CD4-positive, alpha-beta T cell (primary cell): ENCODE measurements around the gene HIF1AN. TPM values are rescaled to one million over a fixed set of nuclear protein-coding genes. Genes with fewer than 3 reads are reported as not detected.

ENCODE experiments used
- ATAC-seq: fragments of 200-7000 bp; cut with Tn5 transposase; one replicate; pipeline ENCODE4 v1.10.0; 2022; ENCODE audit warnings: mild to moderate bottlenecking; ENCODE audit not compliant: poor library complexity
- CTCF ChIA-PET: fragments of 350-600 bp; sonication (Branson Sonifier 250); formaldehyde crosslinking; loops from one replicate; lab custom pipeline; 2021; ENCODE audit warnings: antibody characterized with exemption, inconsistent platforms; lab: Charles Lee
- POLR2A ChIA-PET: fragments of 350-600 bp; sonication (Branson Sonifier 250); formaldehyde crosslinking; loops from one replicate; lab custom pipeline; 2021; ENCODE audit warnings: antibody characterized with exemption, inconsistent platforms; lab: Charles Lee
- DNase-seq, 14 experiments: peaks; one replicate each; pipeline ENCODE4 v3.0.0-alpha.2; 2013 to 2020; ENCODE audit warnings: mixed read lengths in 2 of 14
- H3K27ac ChIP-seq, 2 donors: one replicate each; pipeline versions ENCODE4 v1.5.1 to v1.7.0; 2013; ENCODE audit warnings: low read length in 2 of 2, low read depth in 1 of 2, mild to moderate bottlenecking in 1 of 2
- H3K27me3 ChIP-seq, 2 experiments: 1 replicate in 1 of 2; 2 replicates in 1 of 2; pipeline versions ENCODE4 v1.6.1 to v1.7.0; 2013; ENCODE audit warnings: low read length in 2 of 2, control low read depth in 1 of 2, mild to moderate bottlenecking in 1 of 2, moderate library complexity in 1 of 2; ENCODE audit not compliant: insufficient read depth in 2 of 2, control insufficient read depth in 1 of 2
- H3K36me3 ChIP-seq: one replicate; pipeline ENCODE4 v1.6.1; 2013; ENCODE audit warnings: low read length, control low read depth; ENCODE audit not compliant: insufficient read depth
- H3K4me1 ChIP-seq: one replicate; pipeline ENCODE4 v1.6.1; 2013; ENCODE audit warnings: low read length, control low read depth; ENCODE audit not compliant: insufficient read depth
- H3K4me3 ChIP-seq: one replicate; pipeline ENCODE4 v1.5.1; 2013; ENCODE audit warnings: mild to moderate bottlenecking, low read length, moderate library complexity
- H3K9me3 ChIP-seq, 2 experiments: 1 replicate in 1 of 2; 2 replicates in 1 of 2; pipeline versions ENCODE4 v1.6.1 to v1.7.0; 2013; ENCODE audit warnings: low read length in 2 of 2, mild to moderate bottlenecking in 2 of 2, control low read depth in 1 of 2, moderate library complexity in 1 of 2; ENCODE audit not compliant: control insufficient read depth in 1 of 2, insufficient read depth in 1 of 2
- H3K27ac Mint-ChIP-seq: one replicate; pipeline ENCODE4 v1.8.0; 2020; ENCODE audit warnings: mixed read lengths
- H3K27me3 Mint-ChIP-seq: one replicate; pipeline ENCODE4 v1.8.0; 2021; ENCODE audit warnings: mixed read lengths
- H3K36me3 Mint-ChIP-seq: one replicate; pipeline ENCODE4 v1.8.0; 2021; ENCODE audit warnings: low read depth, mixed read lengths
- H3K4me1 Mint-ChIP-seq: one replicate; pipeline ENCODE4 v1.8.0; 2021; ENCODE audit warnings: low read depth, mixed read lengths
- H3K4me3 Mint-ChIP-seq: one replicate; pipeline ENCODE4 v1.8.0; 2020; ENCODE audit warnings: mild to moderate bottlenecking, mixed read lengths
- H3K9me3 Mint-ChIP-seq: one replicate; pipeline ENCODE4 v1.8.0; 2020; ENCODE audit warnings: mixed read lengths
- intact Hi-C, 2 experiments: fragments of 100-400 bp; cut with DNase I in 1 of 2; cut with micrococcal nuclease in 1 of 2; formaldehyde crosslinking; loops; one replicate each; pipeline versions ENCODE4 v1.15.1 to v1.9.0; 2023 to 2025; cut with DNase I, micrococcal nuclease
- total RNA-seq, 174 experiments: library from RNA in 2 of 174; stranded (reverse) in 2 of 174; gene quantifications; one replicate each; pipeline ENCODE4 v1.2.3 and lab custom pipeline; 2021 to 2026
- TF ChIP-seq, protein P1 (sequence below): fragments of 200-600 bp; IDR thresholded peaks from one replicate; pipeline ENCODE4 v1.8.0; 2022; ENCODE audit warnings: antibody characterized with exemption, mild to moderate bottlenecking

HIF1AN gene
- total RNA-seq, 2 experiments from 2014 or later: 29.7 to 30.5 TPM

GRCh38 chr10:100551196-100551595 is 15.5 kb downstream of the HIF1AN start:
- POLR2A ChIA-PET: interaction anchor here (1.4 kb wide), 1 partner anchor 15 kb away, joined by 3 read pairs; the partner anchor contains the start of gene HIF1AN
- no peaks in the 10 kb centered on the region for H3K9me3 Mint-ChIP-seq
- DNase-seq (no peak), ATAC-seq (no peak)
- no peak overlapping the region for H3K27ac Mint-ChIP-seq
- H3K36me3 ChIP-seq: peaks cover 52% of the 10 kb centered on the region
- H3K27me3 Mint-ChIP-seq: no peaks in the 10 kb centered on the region
- no peak overlapping the region for H3K4me3 Mint-ChIP-seq
- peaks cover 77% of the 10 kb centered on the region for H3K36me3 Mint-ChIP-seq
- H3K27me3 ChIP-seq: no peaks in the 10 kb centered on the region
- H3K4me1 Mint-ChIP-seq: no peaks in the 10 kb centered on the region
- intact Hi-C loops: no loop called here
- no peaks in the 10 kb centered on the region for H3K4me1 ChIP-seq
- H3K27ac ChIP-seq: no peak overlapping the region
- CTCF ChIA-PET: no interaction called here
- H3K9me3 ChIP-seq: no peaks in the 10 kb centered on the region
- TF ChIP-seq, protein P1, sequence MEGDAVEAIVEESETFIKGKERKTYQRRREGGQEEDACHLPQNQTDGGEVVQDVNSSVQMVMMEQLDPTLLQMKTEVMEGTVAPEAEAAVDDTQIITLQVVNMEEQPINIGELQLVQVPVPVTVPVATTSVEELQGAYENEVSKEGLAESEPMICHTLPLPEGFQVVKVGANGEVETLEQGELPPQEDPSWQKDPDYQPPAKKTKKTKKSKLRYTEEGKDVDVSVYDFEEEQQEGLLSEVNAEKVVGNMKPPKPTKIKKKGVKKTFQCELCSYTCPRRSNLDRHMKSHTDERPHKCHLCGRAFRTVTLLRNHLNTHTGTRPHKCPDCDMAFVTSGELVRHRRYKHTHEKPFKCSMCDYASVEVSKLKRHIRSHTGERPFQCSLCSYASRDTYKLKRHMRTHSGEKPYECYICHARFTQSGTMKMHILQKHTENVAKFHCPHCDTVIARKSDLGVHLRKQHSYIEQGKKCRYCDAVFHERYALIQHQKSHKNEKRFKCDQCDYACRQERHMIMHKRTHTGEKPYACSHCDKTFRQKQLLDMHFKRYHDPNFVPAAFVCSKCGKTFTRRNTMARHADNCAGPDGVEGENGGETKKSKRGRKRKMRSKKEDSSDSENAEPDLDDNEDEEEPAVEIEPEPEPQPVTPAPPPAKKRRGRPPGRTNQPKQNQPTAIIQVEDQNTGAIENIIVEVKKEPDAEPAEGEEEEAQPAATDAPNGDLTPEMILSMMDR: no peak
- H3K4me3 ChIP-seq: no peak overlapping the region

- intact Hi-C loops: no loop called here
- Mint-ChIP-seq H3K27me3 (no peaks in the 10 kb centered on the region), H3K27ac (no peak overlapping the region), H3K4me1 (no peaks in the 10 kb centered on the region), H3K9me3 (no peaks in the 10 kb centered on the region), H3K36me3 (peaks cover 77% of the 10 kb centered on the region), H3K4me3 (no peak overlapping the region)
- peaks cover 50% of the 10 kb centered on the region for H3K36me3 ChIP-seq
- CTCF ChIA-PET: interaction anchor here (1.1 kb wide), 1 partner anchor 11 kb away, joined by 4 read pairs; no protein-coding TSS in a partner anchor
- H3K27ac ChIP-seq: no peak overlapping the region
- TF ChIP-seq, protein P1: no peak
- H3K9me3 ChIP-seq: no peaks in the 10 kb centered on the region
- POLR2A ChIA-PET: interaction anchor here (1.4 kb wide), 1 partner anchor 16 kb away, joined by 3 read pairs; the partner anchor contains the start of gene HIF1AN
- no peaks in the 10 kb centered on the region for H3K4me1 ChIP-seq
- H3K27me3 ChIP-seq: no peaks in the 10 kb centered on the region
- DNase-seq (no peak), ATAC-seq (no peak)
- no peak overlapping the region for H3K4me3 ChIP-seq
These were observed 16.0 kb downstream of the HIF1AN start for GRCh38 chr10:100551738-100552137.

GRCh38 chr10:100553929-100554328 is 18.2 kb downstream of the HIF1AN start:
- TF ChIP-seq, protein P1: no peak
- Mint-ChIP-seq H3K27ac (no peak overlapping the region), H3K4me1 (no peaks in the 10 kb centered on the region), H3K36me3 (peaks cover 66% of the 10 kb centered on the region), H3K27me3 (no peaks in the 10 kb centered on the region), H3K4me3 (no peak overlapping the region), H3K9me3 (no peaks in the 10 kb centered on the region)
- H3K27me3 ChIP-seq: no peaks in the 10 kb centered on the region
- H3K4me3 ChIP-seq: no peak overlapping the region
- ChIA-PET POLR2A (no interaction called here), CTCF (interaction anchor here (1.3 to 1.4 kb wide), 2 partner anchors 8 to 18 kb away, joined by 3 read pairs; partner anchors contain the start of gene HIF1AN)
- ATAC-seq (no peak), DNase-seq (no peak)
- H3K36me3 ChIP-seq: peaks cover 29% of the 10 kb centered on the region
- no peak overlapping the region for H3K27ac ChIP-seq
- H3K4me1 ChIP-seq: no peaks in the 10 kb centered on the region
- intact Hi-C loops: no loop called here
- no peaks in the 10 kb centered on the region for H3K9me3 ChIP-seq
